ENCODE data around the gene PRR33.

DNA sequence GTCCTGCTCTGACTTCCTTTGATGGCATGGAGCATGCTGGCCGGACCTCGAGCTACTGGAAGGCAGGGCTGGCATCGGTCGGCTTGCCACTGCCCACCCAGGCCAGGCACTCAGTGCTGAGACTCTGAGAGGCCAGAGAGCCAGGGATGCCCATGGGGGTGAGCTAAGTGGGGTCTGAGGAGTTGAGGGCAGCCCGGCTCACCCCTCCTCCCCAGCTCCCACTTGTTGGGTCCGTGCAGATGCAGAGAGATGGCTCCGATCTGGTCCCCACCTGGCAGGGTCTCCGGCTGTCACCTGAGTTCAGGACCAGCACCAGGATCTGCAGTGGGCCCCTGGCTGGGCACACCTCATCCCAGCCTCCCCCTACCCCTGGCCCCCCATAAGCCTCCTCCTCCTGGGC, 25.5 kb downstream of the PRR33 start:
- TF ChIP-seq, protein P1, sequence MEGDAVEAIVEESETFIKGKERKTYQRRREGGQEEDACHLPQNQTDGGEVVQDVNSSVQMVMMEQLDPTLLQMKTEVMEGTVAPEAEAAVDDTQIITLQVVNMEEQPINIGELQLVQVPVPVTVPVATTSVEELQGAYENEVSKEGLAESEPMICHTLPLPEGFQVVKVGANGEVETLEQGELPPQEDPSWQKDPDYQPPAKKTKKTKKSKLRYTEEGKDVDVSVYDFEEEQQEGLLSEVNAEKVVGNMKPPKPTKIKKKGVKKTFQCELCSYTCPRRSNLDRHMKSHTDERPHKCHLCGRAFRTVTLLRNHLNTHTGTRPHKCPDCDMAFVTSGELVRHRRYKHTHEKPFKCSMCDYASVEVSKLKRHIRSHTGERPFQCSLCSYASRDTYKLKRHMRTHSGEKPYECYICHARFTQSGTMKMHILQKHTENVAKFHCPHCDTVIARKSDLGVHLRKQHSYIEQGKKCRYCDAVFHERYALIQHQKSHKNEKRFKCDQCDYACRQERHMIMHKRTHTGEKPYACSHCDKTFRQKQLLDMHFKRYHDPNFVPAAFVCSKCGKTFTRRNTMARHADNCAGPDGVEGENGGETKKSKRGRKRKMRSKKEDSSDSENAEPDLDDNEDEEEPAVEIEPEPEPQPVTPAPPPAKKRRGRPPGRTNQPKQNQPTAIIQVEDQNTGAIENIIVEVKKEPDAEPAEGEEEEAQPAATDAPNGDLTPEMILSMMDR (IDR thresholded peaks at IDR 0.05): no peak
- TF ChIP-seq POLR2A (IDR thresholded peaks at IDR 0.05): no peak
